PC-9 (cell line): Measurements from ENCODE around the gene SNX6. TPM values are rescaled to one million over a fixed set of nuclear protein-coding genes. Genes with fewer than 3 reads are reported as not detected.

ENCODE experiments used
- BruUV-seq: library from RNA; stranded (reverse); fragments of 400-500 nt; replicated peaks from 2 replicates; lab custom pipeline; 2021; lab: Mats Ljungman, UMichigan
- CTCF ChIA-PET: fragments of 300-600 bp; sonication (Branson Sonifier 250); formaldehyde crosslinking; loops from one replicate; lab custom pipeline; 2022; ENCODE audit warnings: antibody characterized with exemption; lab: Charles Lee
- POLR2A ChIA-PET: fragments of 300-600 bp; sonication (Branson Sonifier 250); formaldehyde crosslinking; loops from one replicate; lab custom pipeline; 2022; ENCODE audit warnings: antibody characterized with exemption; ENCODE audit not compliant: unreplicated experiment; lab: Charles Lee
- DNase-seq, 2 experiments: peaks; one replicate each; pipeline versions ENCODE4 v3.0.0 to v3.0.0-alpha.2; 2015 to 2022; ENCODE audit warnings: mixed read lengths in 1 of 2
- H2AFZ ChIP-seq: fragments of 200-600 bp; sonication (generic); 2 replicates; pipeline ENCODE4 v1.8.1; 2017; ENCODE audit warnings: antibody characterized with exemption
- H3F3A ChIP-seq: fragments of 200-600 bp; sonication (generic); 2 replicates; pipeline ENCODE4 v1.8.1; 2017; ENCODE audit warnings: antibody characterized with exemption, mild to moderate bottlenecking, low read depth; ENCODE audit not compliant: insufficient read depth
- H3K27ac ChIP-seq: fragments of 200-600 bp; sonication (generic); 2 replicates; pipeline ENCODE4 v1.6.1; 2016; ENCODE audit warnings: mixed run types
- H3K27me3 ChIP-seq: fragments of 200-600 bp; sonication (generic); 2 replicates; pipeline ENCODE4 v1.6.1; 2016; ENCODE audit warnings: low read depth, mixed run types; ENCODE audit not compliant: insufficient read depth
- H3K36me3 ChIP-seq: fragments of 200-600 bp; sonication (generic); 2 replicates; pipeline ENCODE4 v1.6.1; 2016; ENCODE audit warnings: low read depth, mixed run types
- H3K4me1 ChIP-seq: fragments of 200-600 bp; sonication (generic); replicated peaks from 2 replicates; pipeline ENCODE4 v1.6.1; 2016; ENCODE audit warnings: mixed run types; ENCODE audit not compliant: insufficient read depth
- H3K4me2 ChIP-seq: fragments of 200-600 bp; sonication (generic); 2 replicates; pipeline ENCODE4 v1.6.1; 2017; ENCODE audit warnings: mixed run types
- H3K4me3 ChIP-seq: fragments of 200-600 bp; sonication (generic); 2 replicates; pipeline ENCODE4 v1.6.1; 2016; ENCODE audit warnings: mixed run types
- H3K79me2 ChIP-seq: fragments of 200-600 bp; sonication (generic); 2 replicates; pipeline ENCODE4 v1.6.1; 2017; ENCODE audit warnings: low read depth, mixed run types
- H3K9me2 ChIP-seq: fragments of 200-600 bp; sonication (generic); 2 replicates; pipeline ENCODE4 v1.8.1; 2017; ENCODE audit warnings: mild to moderate bottlenecking; ENCODE audit not compliant: insufficient read depth
- H3K9me3 ChIP-seq: fragments of 200-600 bp; sonication (generic); 2 replicates; pipeline ENCODE4 v1.8.1; 2016; ENCODE audit warnings: low read depth; ENCODE audit not compliant: insufficient read depth
- H4K20me1 ChIP-seq: fragments of 200-600 bp; sonication (generic); 2 replicates; pipeline ENCODE4 v1.8.1; 2017; ENCODE audit not compliant: insufficient read depth
- EZH2 ChIP-seq: fragments of 200-600 bp; sonication (generic); IDR thresholded peaks from 2 replicates; pipeline ENCODE4 v1.8.0; 2017; ENCODE audit warnings: antibody characterized with exemption, low read depth
- intact Hi-C: fragments of 100-400 bp; cut with micrococcal nuclease; formaldehyde crosslinking; loops from one replicate; pipeline ENCODE4 v1.10.0; 2022; ENCODE audit not compliant: unreplicated experiment
- total RNA-seq: library from RNA; stranded (reverse); gene quantifications from 2 replicates; pipeline ENCODE4 v1.2.3, GENCODE V29; 2021
- TF ChIP-seq, protein P1 (sequence below): fragments of 200-600 bp; sonication (generic); conservative IDR thresholded peaks from 2 replicates; pipeline ENCODE4 v1.6.1; 2017; ENCODE audit warnings: mixed run types, antibody characterized with exemption, mild to moderate bottlenecking, moderate library complexity

The SNX6 gene
- total RNA-seq, 1 experiment from 2014 or later, result 51.8 TPM

DNA sequence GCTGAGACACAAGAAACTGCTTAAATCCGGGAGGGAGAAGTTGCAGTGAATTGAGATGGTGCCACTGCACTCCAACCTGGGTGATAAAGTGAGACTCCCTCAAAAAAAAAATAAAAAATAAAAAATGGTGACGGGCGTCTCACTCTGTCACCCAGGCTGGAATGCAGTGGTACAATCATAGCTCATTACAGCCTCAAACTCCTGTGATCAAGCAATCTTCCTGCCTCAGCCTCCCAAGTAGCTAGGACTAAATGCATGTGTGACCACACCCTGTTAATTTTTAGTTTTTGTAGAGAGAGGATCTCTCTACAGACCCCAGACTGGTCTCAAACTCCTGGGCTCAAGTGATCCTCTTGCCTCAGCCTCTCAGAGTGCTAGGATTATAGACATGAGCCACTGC lies 9.1 kb downstream of the SNX6 start:
- H3K9me3 ChIP-seq, result no peaks in the 10 kb centered on the region
- H3K4me1 ChIP-seq, result no peaks in the 10 kb centered on the region
- DNase-seq, result no peak
- H3K36me3 ChIP-seq, result no peaks in the 10 kb centered on the region
- no peaks in the 10 kb centered on the region for H3K27me3 ChIP-seq
- ChIA-PET POLR2A (no interaction called here), CTCF (no interaction called here)
- intact Hi-C loops, result no loop called here
- no peaks in the 10 kb centered on the region for H3K79me2 ChIP-seq
- H3K27ac ChIP-seq, result no peak overlapping the region
- H3K4me2 ChIP-seq, result no peak overlapping the region
- TF ChIP-seq EZH2, result no peak
- TF ChIP-seq, protein P1, sequence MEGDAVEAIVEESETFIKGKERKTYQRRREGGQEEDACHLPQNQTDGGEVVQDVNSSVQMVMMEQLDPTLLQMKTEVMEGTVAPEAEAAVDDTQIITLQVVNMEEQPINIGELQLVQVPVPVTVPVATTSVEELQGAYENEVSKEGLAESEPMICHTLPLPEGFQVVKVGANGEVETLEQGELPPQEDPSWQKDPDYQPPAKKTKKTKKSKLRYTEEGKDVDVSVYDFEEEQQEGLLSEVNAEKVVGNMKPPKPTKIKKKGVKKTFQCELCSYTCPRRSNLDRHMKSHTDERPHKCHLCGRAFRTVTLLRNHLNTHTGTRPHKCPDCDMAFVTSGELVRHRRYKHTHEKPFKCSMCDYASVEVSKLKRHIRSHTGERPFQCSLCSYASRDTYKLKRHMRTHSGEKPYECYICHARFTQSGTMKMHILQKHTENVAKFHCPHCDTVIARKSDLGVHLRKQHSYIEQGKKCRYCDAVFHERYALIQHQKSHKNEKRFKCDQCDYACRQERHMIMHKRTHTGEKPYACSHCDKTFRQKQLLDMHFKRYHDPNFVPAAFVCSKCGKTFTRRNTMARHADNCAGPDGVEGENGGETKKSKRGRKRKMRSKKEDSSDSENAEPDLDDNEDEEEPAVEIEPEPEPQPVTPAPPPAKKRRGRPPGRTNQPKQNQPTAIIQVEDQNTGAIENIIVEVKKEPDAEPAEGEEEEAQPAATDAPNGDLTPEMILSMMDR, result no peak
- H2AFZ ChIP-seq, result no peak overlapping the region
- H3F3A ChIP-seq, result no peaks in the 10 kb centered on the region
- no peak overlapping the region for H3K4me3 ChIP-seq
- H3K9me2 ChIP-seq, result no peaks in the 10 kb centered on the region
- BruUV-seq, result no TSS peak
- no peaks in the 10 kb centered on the region; the same call in 1 of the 2 replicates for H4K20me1 ChIP-seq

DNA sequence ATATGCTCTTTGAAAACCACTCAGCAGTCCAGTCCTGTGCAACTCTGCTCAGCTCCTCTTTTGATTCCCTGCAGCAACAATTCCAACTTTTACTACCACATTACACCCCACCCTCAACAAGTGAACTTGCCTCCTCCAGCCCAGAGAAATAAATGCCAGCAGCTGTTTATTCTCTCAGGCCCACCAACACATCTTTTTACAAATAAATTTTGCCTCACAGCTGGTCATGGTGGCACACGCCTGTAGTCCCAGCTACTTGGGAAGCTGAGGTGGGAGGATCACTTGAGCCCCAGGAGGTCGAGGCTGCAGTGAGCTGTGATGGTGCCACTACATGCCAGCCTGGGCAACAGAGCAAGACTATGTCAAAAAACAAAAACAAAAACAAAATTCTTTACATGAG lies 9.8 kb downstream of the SNX6 start:
- TF ChIP-seq EZH2, result no peak
- TF ChIP-seq, protein P1, result no peak
- Histone ChIP-seq H4K20me1 (no peaks in the 10 kb centered on the region; the same call in 1 of the 2 replicates), H3K4me2 (no peak overlapping the region), H3K27ac (no peak overlapping the region), H3K9me2 (no peaks in the 10 kb centered on the region), H3K79me2 (no peaks in the 10 kb centered on the region), H3F3A (no peaks in the 10 kb centered on the region), H3K4me1 (no peaks in the 10 kb centered on the region), H3K4me3 (no peak overlapping the region), H3K27me3 (no peaks in the 10 kb centered on the region), H2AFZ (no peak overlapping the region), H3K9me3 (no peaks in the 10 kb centered on the region), H3K36me3 (no peaks in the 10 kb centered on the region)
- no TSS peak for BruUV-seq
- DNase-seq, result no peak
- CTCF ChIA-PET, result no interaction called here
- POLR2A ChIA-PET, result no interaction called here
- intact Hi-C loops, result no loop called here

DNA sequence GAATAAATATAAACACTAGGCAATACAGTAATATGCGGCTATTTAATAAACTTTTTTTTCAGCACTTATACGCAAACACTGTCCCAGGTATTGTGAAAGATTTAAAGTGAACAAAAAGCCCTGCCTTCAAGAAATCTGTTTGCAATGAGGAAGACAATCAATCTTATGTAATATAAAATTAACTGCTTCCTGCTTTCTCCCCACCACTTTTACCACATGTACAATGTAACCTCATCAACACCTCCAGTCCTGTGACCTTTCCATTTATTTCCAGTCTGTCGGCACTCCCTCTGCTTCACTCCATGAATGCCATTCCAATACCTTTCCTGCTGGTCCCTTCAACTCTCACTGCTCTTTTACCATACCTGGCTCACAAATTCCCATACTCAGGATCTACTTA lies 10.5 kb downstream of the SNX6 start:
- Histone ChIP-seq H3K9me2 (no peaks in the 10 kb centered on the region), H3K27me3 (no peaks in the 10 kb centered on the region), H2AFZ (no peak overlapping the region), H3K36me3 (no peaks in the 10 kb centered on the region), H3K27ac (no peak overlapping the region), H3F3A (no peaks in the 10 kb centered on the region), H3K4me2 (no peak overlapping the region), H3K4me3 (no peak overlapping the region), H4K20me1 (no peaks in the 10 kb centered on the region; the same call in 1 of the 2 replicates), H3K79me2 (no peaks in the 10 kb centered on the region), H3K4me1 (no peaks in the 10 kb centered on the region), H3K9me3 (no peaks in the 10 kb centered on the region)
- no TSS peak for BruUV-seq
- DNase-seq, result no peak
- ChIA-PET CTCF (no interaction called here), POLR2A (no interaction called here)
- no peak for TF ChIP-seq EZH2
- TF ChIP-seq, protein P1, result no peak
- intact Hi-C loops, result no loop called here
